Fibroblast of lung (primary cell): ENCODE data around the gene WDR33.

ENCODE experiments used
- CTCF ChIP-seq, 2 donors: IDR thresholded peaks in 1 of 2; conservative IDR thresholded peaks in 1 of 2; 1 replicate in 1 of 2; 2 replicates in 1 of 2; pipeline ENCODE4 v1.5.1; 2011 to 2012; ENCODE audit warnings: low read length in 2 of 2, control low read depth in 1 of 2, inconsistent platforms in 1 of 2, low read depth in 1 of 2, mild to moderate bottlenecking in 1 of 2
- EZH2 ChIP-seq: IDR thresholded peaks from 2 replicates; pipeline ENCODE4 v1.5.1; 2012; ENCODE audit warnings: low read length, control low read depth, mild to moderate bottlenecking; ENCODE audit errors: missing control alignments

- TF ChIP-seq CTCF (conservative IDR thresholded peaks at IDR 0.05 in 1 of 2, IDR thresholded peaks at IDR 0.05 in 1 of 2; ENCODE audit: low read depth in 1 of 2, low read length in 2 of 2) (no peak), EZH2 (no peak)
These were observed 25.9 kb downstream of the WDR33 start for GRCh38 chr2:127784965-127785518.
